Caco-2 (cell line): Measurements from ENCODE around the gene SERPINB7. TPM values are rescaled to one million over a fixed set of nuclear protein-coding genes. Genes with fewer than 3 reads are reported as not detected.

ENCODE experiments used
- BruUV-seq: library from RNA; stranded (reverse); fragments of 400-500 nt; replicated peaks from 2 replicates; lab custom pipeline; 2021; lab: Mats Ljungman, UMichigan
- CTCF ChIA-PET: fragments of 300-600 bp; sonication (Branson Sonifier 250); formaldehyde crosslinking; loops from one replicate; lab custom pipeline; 2022; ENCODE audit warnings: antibody characterized with exemption; lab: Charles Lee
- POLR2A ChIA-PET: fragments of 300-600 bp; sonication (Branson Sonifier 250); formaldehyde crosslinking; loops from one replicate; lab custom pipeline; 2022; ENCODE audit warnings: antibody characterized with exemption; lab: Charles Lee
- DNase-seq, 2 experiments: peaks; one replicate each; pipeline versions ENCODE4 v3.0.0 to v3.0.0-alpha.2; 2020 to 2022
- H3K27me3 ChIP-seq: replicated peaks from 2 replicates; pipeline ENCODE4 v1.6.0; 2011; ENCODE audit warnings: low read length; ENCODE audit not compliant: control insufficient read depth, insufficient read depth
- H3K36me3 ChIP-seq: 2 replicates; pipeline ENCODE4 v1.5.1; 2011; ENCODE audit warnings: low read length; ENCODE audit not compliant: control insufficient read depth, insufficient read depth
- H3K4me1 ChIP-seq: fragments of 250-450 bp; sonication (Bioruptor Pico); 2 replicates; pipeline ENCODE4 v1.5.1; 2020; ENCODE audit warnings: mild to moderate bottlenecking
- H3K4me3 ChIP-seq: 2 replicates; pipeline ENCODE4 v1.5.1; 2011; ENCODE audit warnings: low read depth, mild to moderate bottlenecking, control low read depth, low read length
- H3K9me3 ChIP-seq: fragments of 250-450 bp; sonication (Bioruptor Pico); 2 replicates; pipeline ENCODE4 v1.5.1; 2020; ENCODE audit warnings: mild to moderate bottlenecking, moderate library complexity
- H3K27ac Mint-ChIP-seq: one replicate; pipeline ENCODE4 v1.8.0; 2022; ENCODE audit warnings: mixed read lengths; ENCODE audit not compliant: unreplicated experiment
- H3K27me3 Mint-ChIP-seq: one replicate; pipeline ENCODE4 v1.8.0; 2022; ENCODE audit warnings: mixed read lengths; ENCODE audit not compliant: insufficient read depth, unreplicated experiment
- H3K36me3 Mint-ChIP-seq: one replicate; pipeline ENCODE4 v1.8.0; 2022; ENCODE audit warnings: mild to moderate bottlenecking, mixed read lengths; ENCODE audit not compliant: insufficient read depth, unreplicated experiment
- H3K4me1 Mint-ChIP-seq: one replicate; pipeline ENCODE4 v1.8.0; 2022; ENCODE audit warnings: low read depth, mixed read lengths; ENCODE audit not compliant: unreplicated experiment
- H3K4me3 Mint-ChIP-seq: one replicate; pipeline ENCODE4 v1.8.0; 2022; ENCODE audit warnings: mild to moderate bottlenecking, moderate library complexity, mixed read lengths; ENCODE audit not compliant: unreplicated experiment
- H3K9me3 Mint-ChIP-seq: one replicate; pipeline ENCODE4 v1.8.0; 2022; ENCODE audit warnings: mixed read lengths; ENCODE audit not compliant: unreplicated experiment
- intact Hi-C: fragments of 100-400 bp; cut with micrococcal nuclease; formaldehyde crosslinking; loops from one replicate; pipeline ENCODE4 v1.10.0; 2022; ENCODE audit not compliant: unreplicated experiment
- total RNA-seq: library from RNA; stranded (reverse); gene quantifications from 2 replicates; pipeline ENCODE4 v1.2.3, GENCODE V29; 2022
- TF ChIP-seq, protein P1 (sequence below), 2 experiments: fragments of 200-600 bp in 1 of 2; IDR thresholded peaks; 1 replicate in 1 of 2; 2 replicates in 1 of 2; pipeline versions ENCODE4 v1.5.1 to v1.8.0; 2011 to 2022; ENCODE audit warnings: antibody characterized with exemption in 1 of 2, control low read depth in 1 of 2, inconsistent platforms in 1 of 2, low read depth in 1 of 2, low read length in 1 of 2, mild to moderate bottlenecking in 1 of 2, moderate library complexity in 1 of 2; ENCODE audit not compliant: insufficient read depth in 1 of 2, severe bottlenecking in 1 of 2, unreplicated experiment in 1 of 2

The SERPINB7 gene
- total RNA-seq, 1 experiment from 2014 or later, result not detected

DNA sequence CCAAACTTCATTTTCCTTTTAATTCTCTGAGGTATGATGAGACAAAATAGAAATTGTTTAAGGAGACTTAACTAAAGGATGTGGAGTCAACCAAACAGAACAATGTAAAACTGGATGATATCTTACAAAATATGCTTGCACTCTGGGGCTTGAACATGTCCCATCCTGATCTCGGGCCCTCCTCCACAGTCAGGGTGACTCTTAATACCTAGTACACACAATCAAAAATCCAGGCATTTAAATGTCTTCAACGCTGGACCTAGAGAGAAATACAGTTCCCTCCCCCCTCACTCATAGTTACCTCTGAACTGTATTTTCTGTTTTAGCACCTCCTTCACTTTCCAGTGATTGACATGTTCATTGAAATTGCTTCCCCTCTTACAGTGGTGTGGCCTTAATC is 75.4 kb downstream of the SERPINB7 start:
- no TSS peak for BruUV-seq
- ChIA-PET POLR2A (no interaction called here), CTCF (no interaction called here)
- Mint-ChIP-seq H3K4me3 (no peak overlapping the region), H3K4me1 (no peaks in the 10 kb centered on the region), H3K9me3 (no peaks in the 10 kb centered on the region), H3K27ac (no peak overlapping the region), H3K36me3 (no peaks in the 10 kb centered on the region), H3K27me3 (peaks cover 2% of the 10 kb centered on the region)
- TF ChIP-seq, protein P1, sequence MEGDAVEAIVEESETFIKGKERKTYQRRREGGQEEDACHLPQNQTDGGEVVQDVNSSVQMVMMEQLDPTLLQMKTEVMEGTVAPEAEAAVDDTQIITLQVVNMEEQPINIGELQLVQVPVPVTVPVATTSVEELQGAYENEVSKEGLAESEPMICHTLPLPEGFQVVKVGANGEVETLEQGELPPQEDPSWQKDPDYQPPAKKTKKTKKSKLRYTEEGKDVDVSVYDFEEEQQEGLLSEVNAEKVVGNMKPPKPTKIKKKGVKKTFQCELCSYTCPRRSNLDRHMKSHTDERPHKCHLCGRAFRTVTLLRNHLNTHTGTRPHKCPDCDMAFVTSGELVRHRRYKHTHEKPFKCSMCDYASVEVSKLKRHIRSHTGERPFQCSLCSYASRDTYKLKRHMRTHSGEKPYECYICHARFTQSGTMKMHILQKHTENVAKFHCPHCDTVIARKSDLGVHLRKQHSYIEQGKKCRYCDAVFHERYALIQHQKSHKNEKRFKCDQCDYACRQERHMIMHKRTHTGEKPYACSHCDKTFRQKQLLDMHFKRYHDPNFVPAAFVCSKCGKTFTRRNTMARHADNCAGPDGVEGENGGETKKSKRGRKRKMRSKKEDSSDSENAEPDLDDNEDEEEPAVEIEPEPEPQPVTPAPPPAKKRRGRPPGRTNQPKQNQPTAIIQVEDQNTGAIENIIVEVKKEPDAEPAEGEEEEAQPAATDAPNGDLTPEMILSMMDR (IDR thresholded peaks at IDR 0.05; ENCODE audit: insufficient read depth in 1 of 2, low read depth in 1 of 2, low read length in 1 of 2, severe bottlenecking in 1 of 2, unreplicated experiment in 1 of 2), result no peak
- DNase-seq, result no peak
- H3K36me3 ChIP-seq, result no peaks in the 10 kb centered on the region
- no peaks in the 10 kb centered on the region for H3K4me1 ChIP-seq
- H3K4me3 ChIP-seq, result no peak overlapping the region
- no peaks in the 10 kb centered on the region for H3K9me3 ChIP-seq
- intact Hi-C loops, result no loop called here
- H3K27me3 ChIP-seq, result no peaks in the 10 kb centered on the region

Other genes with a start within 250 kb of the SERPINB7 start
- gene SERPINB12, start 233.0 kb upstream of the SERPINB7 start, total RNA-seq, result not detected in 2 replicates
- not detected in 2 replicates for gene SERPINB13, start 188.1 kb upstream of the SERPINB7 start, total RNA-seq
- gene SERPINB4, start 131.2 kb upstream of the SERPINB7 start, total RNA-seq, result not detected in 2 replicates
- gene SERPINB3, start 113.5 kb upstream of the SERPINB7 start, total RNA-seq, result not detected in 2 replicates
- not detected in 2 replicates for gene SERPINB11, start 72.5 kb upstream of the SERPINB7 start, total RNA-seq
- not detected in 2 replicates for gene SERPINB2, start 112.3 kb downstream of the SERPINB7 start, total RNA-seq
- not detected in 2 replicates for gene SERPINB10, start 132.5 kb downstream of the SERPINB7 start, total RNA-seq
- gene HMSD, start 173.9 kb downstream of the SERPINB7 start, total RNA-seq, result not detected in 2 replicates
- 0.97 and 0.98 TPM in 2 replicates for gene SERPINB8, start 194.7 kb downstream of the SERPINB7 start, total RNA-seq